NCI-H1694 (cell line): ENCODE results near the gene RGS12.

Experiments used
- DNase-seq: peaks from one replicate; lab custom pipeline; 2025; lab: John Stamatoyannopoulos, UW

The RGS12 gene

GRCh38 chr4:3311095-3311372 lies 18.2 kb downstream of the RGS12 start:
- no peak for DNase-seq

DNA sequence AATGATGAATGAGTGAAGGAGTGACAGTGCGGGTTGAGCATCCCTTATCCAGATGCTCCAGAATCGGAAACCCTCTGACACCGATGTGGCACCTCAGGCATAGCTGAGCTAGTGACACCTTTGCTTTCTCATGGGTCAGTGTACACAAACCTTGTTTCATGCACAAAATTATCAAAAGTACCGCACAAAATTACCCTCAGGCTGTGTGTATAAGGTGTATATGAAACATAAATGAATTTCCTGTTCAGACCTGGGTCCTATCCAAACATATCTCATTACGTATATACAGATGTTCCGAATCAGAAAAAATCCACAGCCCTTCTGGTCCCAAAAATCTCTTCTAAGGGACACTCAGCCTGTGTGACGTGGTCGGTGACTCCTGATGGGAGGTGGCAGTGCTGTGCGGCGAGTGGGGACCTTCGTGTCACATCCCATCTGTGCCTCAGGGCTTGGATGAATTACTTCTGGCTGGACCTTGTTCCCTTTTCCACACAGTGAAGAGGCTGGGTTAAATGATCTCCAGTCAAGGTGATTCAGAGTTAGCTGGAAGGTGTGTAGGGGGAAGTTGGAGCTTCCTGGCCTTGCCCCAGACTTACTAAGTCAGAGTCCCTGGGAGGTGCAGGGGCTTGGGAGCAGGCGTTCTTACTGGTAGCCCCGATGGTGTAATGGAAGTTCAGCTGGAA lies 18.8 kb downstream of the RGS12 start:
- DNase-seq: no peak

DNA sequence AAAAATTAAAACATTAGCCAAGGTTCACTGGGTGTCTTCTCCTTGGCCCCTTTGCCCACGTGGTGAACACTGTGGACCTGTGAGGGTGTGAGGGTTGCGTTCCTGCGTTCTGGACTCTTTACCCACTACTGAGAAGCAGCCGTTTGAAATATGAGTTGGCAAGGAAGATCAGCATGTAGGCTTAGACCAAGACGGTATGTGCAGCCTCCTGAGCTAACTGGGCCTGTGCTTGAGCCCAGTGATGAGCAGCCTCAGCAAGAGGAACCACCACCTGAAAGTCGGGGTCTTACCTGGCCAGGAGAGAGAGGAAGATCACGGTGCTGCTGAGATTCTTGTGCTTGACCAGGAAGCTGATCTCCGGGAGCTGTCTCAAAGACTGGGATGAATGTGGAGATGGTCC lies 19.5 kb downstream of the RGS12 start:
- no peak for DNase-seq

GRCh38 chr4:3313139-3313538 lies 20.3 kb downstream of the RGS12 start:
- no peak for DNase-seq

DNA sequence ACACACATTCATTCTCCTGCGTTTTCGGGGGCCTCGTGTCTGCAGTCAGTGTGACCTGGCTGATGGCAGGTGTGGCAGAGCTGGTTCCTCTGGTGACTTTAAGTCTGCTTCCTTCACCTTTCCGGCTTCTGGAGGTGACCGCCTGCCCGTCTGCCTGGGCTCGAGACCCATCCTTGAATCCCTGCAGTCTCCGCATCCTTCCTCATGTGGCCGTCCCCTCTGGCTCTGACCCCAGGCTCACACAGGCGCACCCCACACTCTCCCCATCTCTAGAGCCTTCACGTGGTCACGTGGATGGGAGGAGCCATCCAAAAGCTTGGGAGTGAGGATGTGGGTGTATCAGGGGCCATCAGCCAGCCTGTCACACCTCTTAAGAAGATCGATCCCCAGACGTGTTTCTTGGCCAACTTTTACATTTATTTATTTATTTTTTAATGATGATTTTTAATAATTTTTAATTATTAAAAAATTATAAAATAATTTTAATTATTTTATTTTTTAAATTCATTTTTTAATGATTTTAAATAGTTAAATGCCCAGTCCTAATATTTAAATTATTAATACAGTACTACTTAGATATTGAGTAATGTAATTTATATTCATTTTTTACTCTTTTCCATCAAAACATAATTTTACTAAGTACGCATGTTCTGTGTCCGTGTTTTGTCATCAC lies 20.9 kb downstream of the RGS12 start:
- DNase-seq: no peak

GRCh38 chr4:3314706-3315260 lies 22.0 kb downstream of the RGS12 start:
- no peak for DNase-seq

GRCh38 chr4:3315566-3315965 lies 22.7 kb downstream of the RGS12 start:
- DNase-seq: no peak

DNA sequence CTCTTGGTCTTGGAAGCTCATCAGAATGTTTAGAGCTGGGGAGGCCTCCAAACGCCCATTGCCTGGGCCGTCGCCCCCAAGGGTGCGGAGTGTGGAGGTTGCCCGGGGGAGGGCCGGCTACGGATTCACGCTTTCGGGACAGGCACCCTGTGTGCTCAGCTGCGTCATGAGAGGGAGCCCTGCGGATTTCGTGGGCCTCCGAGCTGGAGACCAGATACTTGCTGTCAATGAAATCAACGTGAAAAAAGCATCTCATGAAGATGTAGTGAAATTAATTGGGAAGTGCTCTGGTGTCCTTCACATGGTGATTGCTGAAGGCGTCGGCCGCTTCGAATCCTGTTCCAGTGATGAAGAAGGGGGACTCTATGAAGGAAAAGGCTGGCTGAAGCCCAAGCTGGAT lies 23.3 kb downstream of the RGS12 start:
- DNase-seq: no peak

GRCh38 chr4:3317011-3317655 lies 24.3 kb downstream of the RGS12 start:
- no peak for DNase-seq

DNA sequence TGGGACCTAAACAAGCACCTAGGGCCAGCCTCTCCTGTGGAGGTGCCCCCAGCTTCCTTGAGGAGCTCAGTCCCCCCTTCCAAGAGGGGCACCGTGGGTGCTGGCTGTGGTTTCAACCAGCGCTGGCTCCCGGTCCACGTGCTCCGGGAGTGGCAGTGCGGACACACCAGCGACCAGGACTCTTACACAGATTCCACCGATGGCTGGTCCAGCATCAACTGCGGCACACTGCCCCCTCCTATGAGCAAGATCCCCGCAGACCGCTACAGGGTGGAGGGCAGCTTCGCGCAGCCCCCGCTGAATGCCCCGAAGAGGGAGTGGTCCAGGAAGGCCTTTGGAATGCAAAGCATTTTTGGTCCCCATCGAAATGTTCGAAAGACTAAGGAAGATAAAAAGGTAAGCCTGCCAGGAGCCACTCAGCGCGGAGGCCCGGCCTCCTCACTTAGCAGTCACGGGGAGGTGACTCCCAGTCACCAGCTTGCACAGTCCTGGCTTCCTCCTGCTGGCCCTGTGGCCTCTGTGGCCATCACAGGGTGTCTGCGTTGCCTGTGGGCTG lies 24.9 kb downstream of the RGS12 start:
- DNase-seq: no peak

GRCh38 chr4:3318561-3319021 lies 25.8 kb downstream of the RGS12 start:
- DNase-seq: no peak

DNA sequence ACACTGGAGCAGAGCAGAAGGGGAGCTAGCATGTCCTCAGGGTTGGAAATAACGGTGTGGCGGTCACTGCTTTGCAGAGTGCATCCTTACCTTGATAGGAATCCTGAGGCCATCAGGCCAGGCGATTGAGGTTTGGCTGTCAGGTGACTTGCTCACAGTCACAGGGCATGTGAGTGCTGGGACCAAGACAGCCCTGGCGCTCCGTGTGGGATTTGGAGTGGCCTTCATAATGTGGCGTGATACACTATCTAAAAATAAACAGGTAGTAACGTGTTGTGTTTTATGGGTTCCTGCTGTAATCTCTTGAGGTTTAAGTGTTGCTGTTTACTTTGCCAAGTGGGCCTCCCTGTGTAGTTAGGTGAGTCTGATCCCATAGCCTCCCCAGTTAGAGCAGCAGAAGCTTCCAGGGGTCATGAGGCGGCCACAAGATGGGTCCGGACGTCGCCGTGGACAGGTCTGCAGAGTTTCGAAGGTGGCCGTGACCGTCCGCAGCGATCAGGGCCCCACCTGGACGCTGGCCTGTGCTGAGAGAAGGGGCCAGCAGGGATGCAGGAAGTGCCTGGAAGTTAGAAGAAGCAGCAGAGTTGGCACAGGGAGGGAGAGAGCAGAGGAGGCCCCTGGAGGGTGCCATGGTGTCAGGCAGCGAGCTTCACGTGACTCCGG lies 27.7 kb downstream of the RGS12 start:
- DNase-seq: no peak

DNA sequence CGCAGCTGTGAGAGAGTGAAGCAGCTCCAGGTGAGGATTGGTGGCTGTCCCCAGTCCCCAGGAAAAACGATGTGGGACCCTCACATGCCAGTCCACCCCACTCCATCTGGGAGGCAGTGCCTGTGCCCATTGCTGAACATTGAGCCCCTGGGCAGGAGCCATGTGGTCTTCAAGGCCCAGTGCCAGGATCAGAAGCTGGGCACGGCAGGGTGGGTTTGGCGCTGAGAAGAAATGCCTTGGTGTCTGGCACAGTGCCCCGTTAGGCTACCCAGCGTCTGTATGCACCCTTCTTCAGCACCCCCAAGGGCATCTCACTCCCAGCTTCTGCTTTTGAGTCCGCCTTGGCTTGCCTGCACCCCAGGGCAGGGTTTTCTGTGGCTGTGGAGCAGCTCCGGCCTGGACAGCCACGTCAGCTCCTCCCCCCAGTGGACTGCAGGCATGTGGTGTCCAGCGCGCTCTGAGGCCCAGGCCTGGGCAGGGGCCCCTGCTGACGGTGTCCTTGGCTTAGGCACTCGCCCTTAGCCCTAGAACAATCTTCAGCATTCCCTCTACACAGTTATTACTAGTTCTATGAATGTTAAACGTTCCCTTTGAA lies 28.6 kb downstream of the RGS12 start:
- DNase-seq: no peak

DNA sequence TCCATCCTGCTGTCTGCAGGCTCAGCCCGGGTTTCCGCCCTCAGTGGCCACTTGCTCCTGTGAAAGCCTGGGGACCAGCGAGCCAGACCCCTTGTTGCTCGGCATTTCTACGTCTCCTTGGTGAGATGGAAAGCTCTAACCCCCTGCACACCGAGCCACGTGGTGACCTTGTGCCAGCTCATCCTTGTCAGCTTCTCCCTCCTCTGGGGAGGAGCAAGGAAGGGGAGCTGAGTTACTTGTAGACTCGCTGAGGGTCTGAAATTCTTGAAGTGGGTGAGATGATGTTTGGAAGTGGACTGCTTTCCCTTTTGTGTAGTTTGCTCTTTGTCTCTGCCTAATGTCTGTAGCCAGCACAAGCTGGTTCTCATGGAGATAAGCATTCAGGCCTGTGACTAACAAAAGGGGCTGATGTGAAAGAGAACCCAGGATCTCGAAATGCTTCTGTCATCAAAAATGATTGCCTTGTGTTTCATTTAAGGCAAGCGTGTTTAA lies 29.3 kb downstream of the RGS12 start:
- DNase-seq: no peak

- no peak for DNase-seq
Measured at GRCh38 chr4:3323071-3323481, 30.3 kb downstream of the RGS12 start.

GRCh38 chr4:3324093-3324815 lies 31.4 kb downstream of the RGS12 start:
- no peak for DNase-seq

- DNase-seq: no peak
Measured at GRCh38 chr4:3328814-3329663, 36.2 kb downstream of the RGS12 start.

DNA sequence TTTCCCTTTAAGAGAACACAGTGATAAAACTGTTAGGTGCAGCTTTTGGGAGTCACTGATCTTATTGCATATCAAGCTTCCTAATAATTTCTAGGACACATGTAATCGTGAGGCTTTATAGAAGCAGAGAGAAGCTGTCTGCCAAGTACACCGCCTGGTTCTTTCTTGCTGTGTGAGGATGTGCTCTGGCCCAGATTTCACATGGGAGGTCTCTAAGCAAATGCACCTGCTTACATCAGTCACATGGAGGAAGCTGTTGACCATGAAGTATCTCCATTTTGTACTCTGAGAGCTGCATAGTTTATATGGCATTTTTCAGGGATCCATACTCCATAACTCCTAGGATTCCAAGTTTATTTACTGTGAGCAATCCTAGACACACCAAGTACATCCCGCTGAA lies 37.1 kb downstream of the RGS12 start:
- DNase-seq: no peak

DNA sequence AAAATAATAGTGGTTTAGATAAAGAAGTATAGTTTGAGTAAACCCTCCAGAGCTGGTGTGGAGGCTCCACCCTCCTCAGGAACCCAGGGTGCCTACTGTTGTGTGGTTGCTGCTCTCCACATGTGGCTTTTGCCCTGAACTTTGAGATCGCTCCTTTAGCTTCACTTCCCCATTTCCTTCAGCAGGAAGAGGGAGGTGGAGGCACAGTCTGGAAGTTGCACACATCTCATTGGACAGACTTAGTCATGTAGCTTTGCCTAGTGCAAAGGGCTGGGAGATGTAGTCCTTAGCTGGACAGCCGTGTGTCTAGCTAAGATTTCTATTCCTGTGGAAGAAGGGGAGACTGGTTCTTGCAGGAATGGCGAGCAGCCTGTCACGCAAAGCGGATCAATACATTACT lies 37.9 kb downstream of the RGS12 start:
- no peak for DNase-seq
